Gastrocnemius medialis (tissue), 4 donors: ENCODE results near the gene RALGPS2. TPM values are rescaled to one million over a fixed set of nuclear protein-coding genes. Genes with fewer than 3 reads are reported as not detected.

Experiments used
- ATAC-seq, 2 donors: fragments of 150-250 bp; one replicate each; pipeline ENCODE4 v1.9.1; 2016
- DNase-seq, 2 donors: peaks; one replicate each; pipeline ENCODE4 v3.0.0-alpha.2; 2019
- H3K27ac ChIP-seq, 4 donors: fragments of 200-600 bp; sonication (generic); 1 replicate in 1 of 4; 2 replicates in 3 of 4; pipeline ENCODE4 v1.5.1; 2016 to 2018; ENCODE audit warnings: mild to moderate bottlenecking in 2 of 4, moderate library complexity in 1 of 4
- H3K27me3 ChIP-seq, 3 donors: fragments of 200-600 bp; sonication (generic) in 2 of 3; 1 replicate in 1 of 3; 2 replicates in 2 of 3; pipeline versions ENCODE4 v1.5.1 to v1.6.0; 2016 to 2019; ENCODE audit warnings: mild to moderate bottlenecking in 1 of 3, moderate library complexity in 1 of 3
- H3K36me3 ChIP-seq, 2 donors: fragments of 200-600 bp; sonication (generic) in 1 of 2; one replicate each; pipeline ENCODE4 v1.5.1; 2017 to 2018
- H3K4me1 ChIP-seq, 2 donors: fragments of 200-600 bp; sonication (generic) in 1 of 2; one replicate each; pipeline ENCODE4 v1.5.1; 2016 to 2017; ENCODE audit warnings: mild to moderate bottlenecking in 2 of 2
- H3K4me3 ChIP-seq, 4 donors: fragments of 200-600 bp; sonication (generic) in 3 of 4; 1 replicate in 1 of 4; 2 replicates in 3 of 4; pipeline ENCODE4 v1.5.1; 2016 to 2019; ENCODE audit warnings: mild to moderate bottlenecking in 2 of 4
- H3K9me3 ChIP-seq, 3 donors: fragments of 200-600 bp; sonication (generic) in 2 of 3; 1 replicate in 1 of 3; 2 replicates in 2 of 3; pipeline ENCODE4 v1.5.1; 2016 to 2019
- POLR2A ChIP-seq, 2 donors: fragments of 450-650 bp; IDR thresholded peaks; one replicate each; pipeline ENCODE4 v1.6.1; 2017; ENCODE audit warnings: antibody characterized with exemption in 2 of 2, mild to moderate bottlenecking in 2 of 2, moderate library complexity in 2 of 2
- in situ Hi-C, 4 donors: fragments of 200-750 bp; cut with MboI; loops; one replicate each; pipeline versions ENCODE4 v1.15.0 to v1.8.0; 2017; ENCODE audit warnings: low sequenced_read_pairs in 4 of 4
- intact Hi-C: fragments of 100-400 bp; cut with DNase I; formaldehyde crosslinking; loops from one replicate; pipeline ENCODE4 v1.15.1; 2023; ENCODE audit warnings: low total_unique reads
- total RNA-seq, 4 donors: library from RNA; depleted of rRNA; stranded (reverse); fragments of >200 nt; gene quantifications; one replicate each; pipeline versions ENCODE4 v1.1.0 to v1.2.3, GENCODE V29; 2016
- TF ChIP-seq, protein P1 (sequence below), 5 experiments: fragments of 450-650 bp in 3 of 5; fragments of 200-600 bp in 2 of 5; sonication (generic) in 2 of 5; IDR thresholded peaks in 4 of 5; conservative IDR thresholded peaks in 1 of 5; 1 replicate in 4 of 5; 2 replicates in 1 of 5; pipeline ENCODE4 v1.5.1; 2016 to 2019; ENCODE audit warnings: antibody characterized with exemption in 5 of 5, mild to moderate bottlenecking in 3 of 5, moderate library complexity in 3 of 5

RALGPS2 gene
- total RNA-seq, 4 donors from 2014 or later, result 1.1 to 6.5 (median 2.5) TPM

DNA sequence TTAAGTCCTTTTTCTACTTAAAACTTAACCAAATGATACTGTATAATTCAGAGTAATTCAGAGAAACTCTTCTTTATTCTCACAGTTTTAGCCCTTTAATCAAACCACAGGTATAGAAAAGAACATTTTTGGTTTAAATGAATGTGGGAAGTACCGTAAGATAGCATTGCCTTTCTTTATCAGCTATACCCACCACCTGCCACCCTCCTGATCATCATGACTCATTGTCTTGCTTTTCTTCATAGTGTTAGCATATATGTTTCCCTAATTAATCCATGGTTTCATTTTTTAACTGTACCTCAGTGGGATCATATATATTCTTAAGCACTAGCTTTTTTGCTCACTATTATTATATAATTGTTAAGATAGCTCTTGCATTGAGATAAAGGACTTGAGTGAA is 173.4 kb downstream of the RALGPS2 start:
- Histone ChIP-seq H3K4me1 (no peaks in the 10 kb centered on the region), H3K27me3 (no peaks in the 10 kb centered on the region), H3K36me3 (no peaks in the 10 kb centered on the region), H3K27ac (no peak overlapping the region), H3K4me3 (no peak overlapping the region), H3K9me3 (no peaks in the 10 kb centered on the region)
- intact Hi-C loops (no loop called here), in situ Hi-C loops (no loop called here)
- ATAC-seq, result no peak
- no peak for DNase-seq
- no peak for TF ChIP-seq POLR2A (IDR thresholded peaks at IDR 0.05)
- TF ChIP-seq, protein P1, sequence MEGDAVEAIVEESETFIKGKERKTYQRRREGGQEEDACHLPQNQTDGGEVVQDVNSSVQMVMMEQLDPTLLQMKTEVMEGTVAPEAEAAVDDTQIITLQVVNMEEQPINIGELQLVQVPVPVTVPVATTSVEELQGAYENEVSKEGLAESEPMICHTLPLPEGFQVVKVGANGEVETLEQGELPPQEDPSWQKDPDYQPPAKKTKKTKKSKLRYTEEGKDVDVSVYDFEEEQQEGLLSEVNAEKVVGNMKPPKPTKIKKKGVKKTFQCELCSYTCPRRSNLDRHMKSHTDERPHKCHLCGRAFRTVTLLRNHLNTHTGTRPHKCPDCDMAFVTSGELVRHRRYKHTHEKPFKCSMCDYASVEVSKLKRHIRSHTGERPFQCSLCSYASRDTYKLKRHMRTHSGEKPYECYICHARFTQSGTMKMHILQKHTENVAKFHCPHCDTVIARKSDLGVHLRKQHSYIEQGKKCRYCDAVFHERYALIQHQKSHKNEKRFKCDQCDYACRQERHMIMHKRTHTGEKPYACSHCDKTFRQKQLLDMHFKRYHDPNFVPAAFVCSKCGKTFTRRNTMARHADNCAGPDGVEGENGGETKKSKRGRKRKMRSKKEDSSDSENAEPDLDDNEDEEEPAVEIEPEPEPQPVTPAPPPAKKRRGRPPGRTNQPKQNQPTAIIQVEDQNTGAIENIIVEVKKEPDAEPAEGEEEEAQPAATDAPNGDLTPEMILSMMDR (IDR thresholded peaks at IDR 0.05 in 4 of 5, conservative IDR thresholded peaks at IDR 0.05 in 1 of 5), result no peak

DNA sequence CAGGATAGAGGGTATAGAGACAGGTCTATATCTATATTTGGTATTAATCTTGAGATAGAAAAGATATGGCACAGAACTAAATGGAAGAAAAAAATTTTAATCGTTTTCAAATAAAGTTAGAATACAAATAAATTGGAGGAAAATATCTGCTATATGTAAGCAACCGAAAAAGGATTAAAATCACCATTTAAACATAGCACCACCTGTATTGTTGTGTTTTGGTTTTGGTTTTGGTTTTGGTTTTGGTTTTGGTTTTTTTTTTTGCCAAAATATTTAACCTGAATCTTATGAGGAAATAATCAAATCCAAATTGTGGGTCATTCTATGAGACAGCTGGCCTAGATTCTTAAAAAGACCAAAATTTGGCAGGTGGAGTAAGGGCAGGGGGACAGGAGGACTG is 174.4 kb downstream of the RALGPS2 start:
- H3K27me3 ChIP-seq, result no peaks in the 10 kb centered on the region
- no peaks in the 10 kb centered on the region for H3K4me1 ChIP-seq
- no peak overlapping the region for H3K27ac ChIP-seq
- no peaks in the 10 kb centered on the region for H3K36me3 ChIP-seq
- intact Hi-C loops (no loop called here), in situ Hi-C loops (no loop called here)
- no peak for TF ChIP-seq POLR2A (IDR thresholded peaks at IDR 0.05)
- TF ChIP-seq, protein P1 (IDR thresholded peaks at IDR 0.05 in 4 of 5, conservative IDR thresholded peaks at IDR 0.05 in 1 of 5), result no peak
- DNase-seq (no peak), ATAC-seq (no peak)
- no peaks in the 10 kb centered on the region for H3K9me3 ChIP-seq
- no peak overlapping the region for H3K4me3 ChIP-seq

DNA sequence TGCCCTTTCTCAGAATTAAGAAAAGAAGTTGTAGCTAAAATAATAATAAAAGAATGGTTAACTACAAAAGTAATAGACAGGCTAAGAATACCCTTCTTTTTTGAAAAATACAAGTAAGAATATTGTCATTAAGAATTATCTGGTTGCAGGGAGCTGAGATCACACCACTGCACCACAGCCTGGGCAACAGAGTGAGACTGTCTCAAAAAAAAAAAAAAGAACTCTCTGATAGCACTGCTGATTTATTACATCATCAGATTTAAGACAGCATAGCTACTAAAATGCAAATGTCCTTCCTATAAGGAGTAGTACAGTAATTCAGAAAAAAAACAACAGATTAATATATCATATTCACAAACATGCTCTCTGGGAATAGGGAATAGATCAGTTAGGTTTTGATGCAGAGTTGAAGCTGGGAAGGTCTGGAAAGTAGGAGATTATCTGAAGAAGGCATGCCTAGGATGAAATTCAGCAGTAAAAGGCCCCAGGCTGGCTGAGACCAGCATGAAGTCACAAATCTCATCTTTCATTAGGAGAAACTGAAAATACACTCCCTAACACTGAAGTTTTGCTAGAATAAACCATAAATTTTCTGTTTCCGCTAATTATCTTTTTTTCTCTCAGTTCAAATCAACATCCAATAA is 176.6 kb downstream of the RALGPS2 start:
- no peaks in the 10 kb centered on the region for H3K27me3 ChIP-seq
- in situ Hi-C loops (no loop called here), intact Hi-C loops (no loop called here)
- ATAC-seq (no peak), DNase-seq (no peak)
- no peak for TF ChIP-seq POLR2A (IDR thresholded peaks at IDR 0.05)
- TF ChIP-seq, protein P1 (IDR thresholded peaks at IDR 0.05 in 4 of 5, conservative IDR thresholded peaks at IDR 0.05 in 1 of 5), result no peak
- H3K4me1 ChIP-seq, result no peaks in the 10 kb centered on the region
- H3K4me3 ChIP-seq, result no peak overlapping the region
- no peak overlapping the region for H3K27ac ChIP-seq
- H3K9me3 ChIP-seq, result no peaks in the 10 kb centered on the region
- no peaks in the 10 kb centered on the region for H3K36me3 ChIP-seq

DNA sequence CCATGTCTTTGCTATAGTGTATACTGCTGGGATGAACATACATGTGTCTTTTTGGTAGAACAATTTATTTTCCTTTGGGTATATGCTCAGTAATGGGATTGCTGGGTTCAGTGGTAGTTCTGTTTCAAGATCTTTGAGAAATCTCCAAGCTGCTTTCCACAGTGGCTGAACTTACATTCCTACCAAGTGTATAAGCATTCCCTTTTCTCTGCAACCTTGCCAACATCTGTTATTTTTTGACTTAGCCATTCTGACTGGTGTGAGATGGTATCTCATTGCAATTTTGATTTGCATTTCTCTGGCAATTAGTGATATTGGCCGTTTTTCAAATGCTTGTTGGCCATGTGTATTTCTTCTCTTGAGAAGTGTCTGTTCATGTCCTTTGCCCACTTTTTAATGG is 183.3 kb downstream of the RALGPS2 start:
- intact Hi-C loops, result no loop called here
- no peaks in the 10 kb centered on the region for H3K27me3 ChIP-seq
- H3K4me1 ChIP-seq, result no peaks in the 10 kb centered on the region
- no peak for ATAC-seq
- no peak for DNase-seq
- no peaks in the 10 kb centered on the region for H3K9me3 ChIP-seq
- in situ Hi-C loops, result no loop called here
- H3K27ac ChIP-seq, result no peak overlapping the region
- H3K36me3 ChIP-seq, result no peaks in the 10 kb centered on the region
- TF ChIP-seq POLR2A (IDR thresholded peaks at IDR 0.05), result no peak
- TF ChIP-seq, protein P1 (IDR thresholded peaks at IDR 0.05 in 4 of 5, conservative IDR thresholded peaks at IDR 0.05 in 1 of 5), result no peak
- H3K4me3 ChIP-seq, result no peak overlapping the region

DNA sequence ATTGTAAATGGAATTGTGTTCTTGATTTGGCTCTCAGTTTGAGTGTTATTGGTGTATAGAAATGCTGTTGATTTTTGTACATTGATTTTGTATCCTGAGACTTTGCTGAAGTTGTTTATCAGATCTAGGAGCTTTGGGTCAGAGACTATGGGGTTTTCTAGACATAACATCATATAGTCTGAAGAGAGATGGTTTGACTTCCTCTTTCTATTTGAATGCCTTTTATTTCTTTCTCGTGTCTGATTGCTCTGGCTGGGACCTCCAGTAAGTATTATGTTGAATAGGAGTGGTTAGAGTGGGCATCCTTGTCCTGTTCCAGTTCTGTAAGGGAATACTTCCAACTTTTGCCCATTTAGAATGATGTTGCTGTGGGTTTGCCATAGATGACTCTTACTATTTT is 185.0 kb downstream of the RALGPS2 start:
- in situ Hi-C loops (no loop called here), intact Hi-C loops (no loop called here)
- no peaks in the 10 kb centered on the region for H3K27me3 ChIP-seq
- H3K36me3 ChIP-seq, result no peaks in the 10 kb centered on the region
- no peaks in the 10 kb centered on the region for H3K4me1 ChIP-seq
- H3K27ac ChIP-seq, result no peak overlapping the region
- H3K4me3 ChIP-seq, result no peak overlapping the region
- no peak for TF ChIP-seq POLR2A (IDR thresholded peaks at IDR 0.05)
- TF ChIP-seq, protein P1 (IDR thresholded peaks at IDR 0.05 in 4 of 5, conservative IDR thresholded peaks at IDR 0.05 in 1 of 5), result no peak
- no peak for DNase-seq
- no peak for ATAC-seq
- H3K9me3 ChIP-seq, result no peaks in the 10 kb centered on the region
